Caco-2 (cell line): ENCODE results near the gene SETD6. TPM values are rescaled to one million over a fixed set of nuclear protein-coding genes. Genes with fewer than 3 reads are reported as not detected.
"Not testable (repeated sequence)": the region's sequence is repeated elsewhere in the genome, so short reads cannot be mapped to it uniquely, and the experiment has no call there.

Source experiments
- BruUV-seq: library from RNA; stranded (reverse); fragments of 400-500 nt; replicated peaks from 2 replicates; lab custom pipeline; 2021; lab: Mats Ljungman, UMichigan
- CTCF ChIA-PET: fragments of 300-600 bp; sonication (Branson Sonifier 250); formaldehyde crosslinking; loops from one replicate; lab custom pipeline; 2022; ENCODE audit warnings: antibody characterized with exemption; lab: Charles Lee
- POLR2A ChIA-PET: fragments of 300-600 bp; sonication (Branson Sonifier 250); formaldehyde crosslinking; loops from one replicate; lab custom pipeline; 2022; ENCODE audit warnings: antibody characterized with exemption; lab: Charles Lee
- DNase-seq, 2 experiments: peaks; one replicate each; pipeline versions ENCODE4 v3.0.0 to v3.0.0-alpha.2; 2020 to 2022
- H3K27me3 ChIP-seq: replicated peaks from 2 replicates; pipeline ENCODE4 v1.6.0; 2011; ENCODE audit warnings: low read length; ENCODE audit not compliant: control insufficient read depth, insufficient read depth
- H3K36me3 ChIP-seq: 2 replicates; pipeline ENCODE4 v1.5.1; 2011; ENCODE audit warnings: low read length; ENCODE audit not compliant: control insufficient read depth, insufficient read depth
- H3K4me1 ChIP-seq: fragments of 250-450 bp; sonication (Bioruptor Pico); 2 replicates; pipeline ENCODE4 v1.5.1; 2020; ENCODE audit warnings: mild to moderate bottlenecking
- H3K4me3 ChIP-seq: 2 replicates; pipeline ENCODE4 v1.5.1; 2011; ENCODE audit warnings: low read depth, mild to moderate bottlenecking, control low read depth, low read length
- H3K9me3 ChIP-seq: fragments of 250-450 bp; sonication (Bioruptor Pico); 2 replicates; pipeline ENCODE4 v1.5.1; 2020; ENCODE audit warnings: mild to moderate bottlenecking, moderate library complexity
- H3K27ac Mint-ChIP-seq: one replicate; pipeline ENCODE4 v1.8.0; 2022; ENCODE audit warnings: mixed read lengths; ENCODE audit not compliant: unreplicated experiment
- H3K27me3 Mint-ChIP-seq: one replicate; pipeline ENCODE4 v1.8.0; 2022; ENCODE audit warnings: mixed read lengths; ENCODE audit not compliant: insufficient read depth, unreplicated experiment
- H3K36me3 Mint-ChIP-seq: one replicate; pipeline ENCODE4 v1.8.0; 2022; ENCODE audit warnings: mild to moderate bottlenecking, mixed read lengths; ENCODE audit not compliant: insufficient read depth, unreplicated experiment
- H3K4me1 Mint-ChIP-seq: one replicate; pipeline ENCODE4 v1.8.0; 2022; ENCODE audit warnings: low read depth, mixed read lengths; ENCODE audit not compliant: unreplicated experiment
- H3K4me3 Mint-ChIP-seq: one replicate; pipeline ENCODE4 v1.8.0; 2022; ENCODE audit warnings: mild to moderate bottlenecking, moderate library complexity, mixed read lengths; ENCODE audit not compliant: unreplicated experiment
- H3K9me3 Mint-ChIP-seq: one replicate; pipeline ENCODE4 v1.8.0; 2022; ENCODE audit warnings: mixed read lengths; ENCODE audit not compliant: unreplicated experiment
- CTCF ChIP-seq, 2 experiments: fragments of 200-600 bp in 1 of 2; IDR thresholded peaks; 1 replicate in 1 of 2; 2 replicates in 1 of 2; pipeline versions ENCODE4 v1.5.1 to v1.8.0; 2011 to 2022; ENCODE audit warnings: antibody characterized with exemption in 1 of 2, control low read depth in 1 of 2, inconsistent platforms in 1 of 2, low read depth in 1 of 2, low read length in 1 of 2, mild to moderate bottlenecking in 1 of 2, moderate library complexity in 1 of 2; ENCODE audit not compliant: insufficient read depth in 1 of 2, severe bottlenecking in 1 of 2, unreplicated experiment in 1 of 2
- intact Hi-C: fragments of 100-400 bp; cut with micrococcal nuclease; formaldehyde crosslinking; loops from one replicate; pipeline ENCODE4 v1.10.0; 2022; ENCODE audit not compliant: unreplicated experiment
- total RNA-seq: library from RNA; stranded (reverse); gene quantifications from 2 replicates; pipeline ENCODE4 v1.2.3, GENCODE V29; 2022

Gene SETD6
- total RNA-seq, 1 experiment from 2014 or later: 41.7 TPM

- H3K36me3 ChIP-seq: peaks cover 5% of the 10 kb centered on the region
- POLR2A ChIA-PET: no interaction called here
- CTCF ChIA-PET: interaction anchor here (0.6 kb wide), 1 partner anchor 97 kb away, joined by 3 read pairs; no protein-coding TSS in a partner anchor
Measured at GRCh38 chr16:58563775-58564174, 48.5 kb downstream of the SETD6 start.

GRCh38 chr16:58565697-58566096 lies 50.4 kb downstream of the SETD6 start:
- H3K4me3 Mint-ChIP-seq, H3K4me3 ChIP-seq, DNase-seq, H3K9me3 Mint-ChIP-seq, H3K9me3 ChIP-seq, intact Hi-C loops, H3K27me3 ChIP-seq, CTCF ChIA-PET, H3K4me1 Mint-ChIP-seq, H3K36me3 ChIP-seq, H3K4me1 ChIP-seq, BruUV-seq, H3K27me3 Mint-ChIP-seq, H3K27ac Mint-ChIP-seq: not testable (repeated sequence)
- H3K36me3 Mint-ChIP-seq: peaks cover 88% of the 10 kb centered on the region
- POLR2A ChIA-PET: interaction anchor here (0.6 kb wide), 1 partner anchor 231 kb away, joined by 4 read pairs; no protein-coding TSS in a partner anchor

More at GRCh38 chr16:58563775-58564174, 48.5 kb downstream of the SETD6 start:
- Mint-ChIP-seq H3K36me3 (peaks cover 88% of the 10 kb centered on the region), H3K27me3 (no peaks in the 10 kb centered on the region), H3K4me1 (peaks cover 7% of the 10 kb centered on the region), H3K27ac (no peak overlapping the region), H3K9me3 (no peaks in the 10 kb centered on the region), H3K4me3 (no peak overlapping the region)
- DNase-seq: no peak
- no TSS peak for BruUV-seq
- H3K4me3 ChIP-seq: no peak overlapping the region
- no peak for TF ChIP-seq CTCF (IDR thresholded peaks at IDR 0.05; ENCODE audit: insufficient read depth in 1 of 2, low read depth in 1 of 2, low read length in 1 of 2, severe bottlenecking in 1 of 2, unreplicated experiment in 1 of 2)
- H3K9me3 ChIP-seq: no peaks in the 10 kb centered on the region
- no peaks in the 10 kb centered on the region for H3K27me3 ChIP-seq
- no peaks in the 10 kb centered on the region for H3K4me1 ChIP-seq
- intact Hi-C loops: no loop called here

Other genes starting within 250 kb of the SETD6 start
- not detected in 2 replicates for gene PRSS54, start 220.5 kb upstream of the SETD6 start, total RNA-seq
- 14.2 and 15.2 TPM in 2 replicates for gene GINS3, start 123.0 kb upstream of the SETD6 start, total RNA-seq
- 6.7 and 10.7 TPM in 2 replicates for gene NDRG4, start 15.4 kb upstream of the SETD6 start, total RNA-seq
- gene CNOT1, start 114.3 kb downstream of the SETD6 start, total RNA-seq: 413 and 417 TPM in 2 replicates
- 24.1 and 27.6 TPM in 2 replicates for gene SLC38A7, start 169.3 kb downstream of the SETD6 start, total RNA-seq
- 150 and 153 TPM in 2 replicates for gene GOT2, start 218.8 kb downstream of the SETD6 start, total RNA-seq